HepG2 (cell line): Measurements from ENCODE around the gene ZNF74. TPM values are rescaled to one million over a fixed set of nuclear protein-coding genes. Genes with fewer than 3 reads are reported as not detected.

Experiments
- ATAC-seq: fragments of 200-7000 bp; cut with Tn5 transposase; 3 replicates; pipeline ENCODE4 v1.9.1; 2020; ENCODE audit warnings: mild to moderate bottlenecking, moderate library complexity
- BruUV-seq: library from RNA; stranded (reverse); fragments of 400-500 nt; replicated peaks from 2 replicates; lab custom pipeline; 2021; lab: Mats Ljungman, UMichigan
- CTCF ChIA-PET: fragments of 300-600 bp; formaldehyde crosslinking; extraction: SDS; loops from one replicate; lab custom pipeline; 2021; ENCODE audit warnings: low total read pairs, inconsistent platforms, low intra/inter-chr PET ratio; lab: Yijun Ruan, JAX
- POLR2A ChIA-PET: fragments of 350-600 bp; sonication (Branson Sonifier 250); formaldehyde crosslinking; loops from one replicate; lab custom pipeline; 2020; ENCODE audit warnings: antibody characterized with exemption, inconsistent platforms; lab: Yijun Ruan, JAX
- DNase-seq: peaks from one replicate; pipeline ENCODE4 v3.0.0-alpha.2; 2015; ENCODE audit warnings: low spot score
- FAIRE-seq: peaks from 3 replicates; lab custom pipeline; 2011; peaks lifted over from hg19 to GRCh38; lab: Jason Lieb, UNC
- H2AFZ ChIP-seq: one replicate; pipeline ENCODE4 v1.6.1; 2011; ENCODE audit warnings: low read length, inconsistent platforms
- H3K27ac ChIP-seq: fragments of 300-600 bp; 3 replicates; pipeline ENCODE4 v1.8.0; 2011; ENCODE audit warnings: mixed run types, mild to moderate bottlenecking, mixed read lengths, low read length, inconsistent platforms; ENCODE audit not compliant: insufficient read depth; ENCODE audit errors: extremely low read length
- H3K27me3 ChIP-seq, 2 experiments: fragments of 200-600 bp in 1 of 2; 2 replicates in 1 of 2; 3 replicates in 1 of 2; pipeline versions ENCODE4 v1.6.0 to v1.8.0; 2011; ENCODE audit warnings: low read length in 2 of 2, mild to moderate bottlenecking in 2 of 2, moderate library complexity in 2 of 2, inconsistent platforms in 1 of 2; ENCODE audit not compliant: insufficient read depth in 2 of 2, control insufficient read depth in 1 of 2
- H3K36me3 ChIP-seq, 2 experiments: fragments of 200-600 bp in 1 of 2; replicated peaks in 1 of 2; 2 replicates in 1 of 2; 3 replicates in 1 of 2; pipeline versions ENCODE4 v1.5.1 to v1.8.0; 2011; ENCODE audit warnings: low read length in 2 of 2, inconsistent platforms in 1 of 2; ENCODE audit not compliant: insufficient read depth in 2 of 2, control insufficient read depth in 1 of 2
- H3K4me1 ChIP-seq: 2 replicates; pipeline ENCODE4 v1.5.1; 2012; ENCODE audit warnings: low read length, inconsistent platforms; ENCODE audit not compliant: insufficient read depth
- H3K4me2 ChIP-seq: 2 replicates; pipeline ENCODE4 v1.6.0; 2011; ENCODE audit warnings: low read depth, low read length, inconsistent platforms
- H3K4me3 ChIP-seq, 3 experiments: fragments of 200-600 bp in 1 of 3; sonication (generic), shearing (Covaris generic) in 1 of 3; replicated peaks in 1 of 3; 2 replicates each; pipeline ENCODE4 v1.5.1; 2011 to 2016; ENCODE audit warnings: low read length in 3 of 3, inconsistent platforms in 2 of 3, low read depth in 2 of 3, mild to moderate bottlenecking in 2 of 3, control low read depth in 1 of 3, mixed read lengths in 1 of 3; ENCODE audit not compliant: insufficient read depth in 1 of 3
- H3K79me2 ChIP-seq: one replicate; pipeline ENCODE4 v1.6.1; 2011; ENCODE audit warnings: low read length, inconsistent platforms; ENCODE audit not compliant: insufficient read depth
- H3K9ac ChIP-seq: 2 replicates; pipeline ENCODE4 v1.6.0; 2011; ENCODE audit warnings: mild to moderate bottlenecking, low read depth, low read length, inconsistent platforms; ENCODE audit not compliant: insufficient read depth
- H3K9me3 ChIP-seq: 2 replicates; pipeline ENCODE4 v1.5.1; 2012; ENCODE audit warnings: mild to moderate bottlenecking, low read length
- H4K20me1 ChIP-seq: 2 replicates; pipeline ENCODE4 v1.6.0; 2011; ENCODE audit warnings: inconsistent platforms, mild to moderate bottlenecking, low read length, moderate library complexity; ENCODE audit not compliant: insufficient read depth
- DBP ChIP-seq: sonication (generic); formaldehyde crosslinking; IDR thresholded peaks from 2 replicates; pipeline ENCODE4 v1.4.0; 2020; ENCODE audit warnings: missing genetic modification reagents; ENCODE audit errors: not compliant biosample characterization
- EP300 ChIP-seq, 3 experiments: sonication (generic) in 1 of 3; formaldehyde crosslinking in 1 of 3; IDR thresholded peaks; 2 replicates each; pipeline versions ENCODE4 v1.5.1 to v1.6.1; 2011 to 2020; ENCODE audit warnings: low read depth in 2 of 3, low read length in 2 of 3, borderline replicate concordance in 1 of 3, improper control_type of control experiment in 1 of 3, mild to moderate bottlenecking in 1 of 3, missing genetic modification reagents in 1 of 3, moderate library complexity in 1 of 3
- FOXP1 ChIP-seq, 2 experiments: fragments of 450-650 bp in 1 of 2; IDR thresholded peaks; 2 replicates each; pipeline ENCODE4 v1.6.1; 2017 to 2018; ENCODE audit warnings: antibody characterized with exemption in 1 of 2
- HHEX ChIP-seq: IDR thresholded peaks from 2 replicates; pipeline ENCODE4 v1.6.1; 2016; ENCODE audit warnings: control low read depth
- NPAS2 ChIP-seq: sonication (generic); formaldehyde crosslinking; IDR thresholded peaks from 2 replicates; pipeline ENCODE4 v1.8.0; 2022; ENCODE audit warnings: mild to moderate bottlenecking, missing genetic modification reagents, borderline replicate concordance
- RNF2 ChIP-seq: fragments of 450-650 bp; conservative IDR thresholded peaks from 2 replicates; pipeline ENCODE4 v1.6.1; 2016; ENCODE audit warnings: low read depth
- SP5 ChIP-seq: IDR thresholded peaks from 2 replicates; pipeline ENCODE4 v1.6.1; 2016; ENCODE audit warnings: low read depth, borderline replicate concordance
- ZNF530 ChIP-seq: sonication (generic); formaldehyde crosslinking; IDR thresholded peaks from 2 replicates; pipeline ENCODE4 v1.5.0; 2020; ENCODE audit warnings: low read depth, mild to moderate bottlenecking, missing genetic modification reagents
- ZNF607 ChIP-seq: sonication (generic); formaldehyde crosslinking; IDR thresholded peaks from 2 replicates; pipeline ENCODE4 v1.5.1; 2020; ENCODE audit warnings: missing genetic modification reagents, mild to moderate bottlenecking, borderline replicate concordance
- ZNF670 ChIP-seq: sonication (generic); formaldehyde crosslinking; IDR thresholded peaks from 2 replicates; pipeline ENCODE4 v1.8.0; 2022; ENCODE audit warnings: mild to moderate bottlenecking, missing genetic modification reagents, borderline replicate concordance
- ZNF784 ChIP-seq: sonication (generic); formaldehyde crosslinking; IDR thresholded peaks from 2 replicates; pipeline ENCODE4 v1.5.1; 2020; ENCODE audit warnings: missing genetic modification reagents, mild to moderate bottlenecking, borderline replicate concordance
- WGBS: methylation state at CpG from one replicate; pipeline ENCODE4 v1.1.6; 2017; ENCODE audit warnings: low lambda C conversion rate; 5-methylcytosine and 5-hydroxymethylcytosine counted together
- in situ Hi-C: cut with HindIII; loops from 2 replicates; pipeline ENCODE4 v1.10.0; 2017; ENCODE audit warnings: low pct_unique_long_range_greater_than_20kb; ENCODE audit not compliant: extremely low pct_ligation_motif_present
- intact Hi-C: fragments of 100-400 bp; cut with micrococcal nuclease; formaldehyde crosslinking; loops from one replicate; pipeline ENCODE4 v1.10.0; 2022; ENCODE audit not compliant: unreplicated experiment
- polyA plus RNA-seq, 8 experiments: library from polyadenylated mRNA; depleted of rRNA in 3 of 8; stranded (reverse) in 7 of 8; unstranded in 1 of 8; fragments of >200 nt; fragmentation: Illumina TruSeq in 4 of 8; extraction: Trizol in 4 of 8; gene quantifications; 2 replicates each; pipeline versions ENCODE4 v1.2.1 to v1.2.3, GENCODE V29; 2011 to 2016; ENCODE audit warnings: low read depth in 4 of 8, missing spikeins in 1 of 8, mixed read lengths in 1 of 8; ENCODE audit not compliant: insufficient read depth in 1 of 8
- total RNA-seq, 5 experiments: library from RNA; depleted of rRNA; stranded (reverse); fragments of >200 nt; fragmentation: Illumina TruSeq; extraction: Trizol; gene quantifications; 2 replicates each; pipeline ENCODE4 v1.2.3, GENCODE V29; 2016; ENCODE audit warnings: low read depth in 1 of 5

Gene ZNF74
- total and polyA plus RNA-seq, 2 of the 13 experiments (the other 11 are each of a cell fraction or from before 2014, with no cell fraction given): 6.3 to 9.1 TPM

GRCh38 chr22:20397498-20397897 lies 3.5 kb downstream of the ZNF74 start (continued):
- TF ChIP-seq DBP (CRISPR knock-in tag) (no peak), ZNF530 (CRISPR knock-in tag) (no peak), SP5 (CRISPR knock-in tag) (no peak), ZNF607 (CRISPR knock-in tag) (no peak)
- TF ChIP-seq, all 625 proteins: peak for 0

GRCh38 chr22:20398420-20398819 lies 4.5 kb downstream of the ZNF74 start:
- no peak for ATAC-seq
- TF ChIP-seq RNF2: no peak
- no peak for TF ChIP-seq ZNF670
- TF ChIP-seq HHEX (CRISPR knock-in tag): no peak
- no peak for TF ChIP-seq ZNF784 (CRISPR knock-in tag)
- TF ChIP-seq EP300 (IDR thresholded peaks at IDR 0.05; ENCODE audit: low read depth in 2 of 2, low read length in 2 of 2): no peak
- no peak for TF ChIP-seq EP300 (CRISPR knock-in tag; IDR thresholded peaks at IDR 0.05; ENCODE audit: borderline replicate concordance)
- TF ChIP-seq FOXP1 (IDR thresholded peaks at IDR 0.05): no peak
- TF ChIP-seq FOXP1 (CRISPR knock-in tag; IDR thresholded peaks at IDR 0.05): no peak
- no peak for TF ChIP-seq NPAS2 (CRISPR knock-in tag)
- Histone ChIP-seq H3K79me2 (peaks cover 2% of the 10 kb centered on the region), H3K36me3 (peaks cover 5 to 18% of the 10 kb centered on the region in 2 experiments; a peak in 4 of 5 replicates), H2AFZ (no peak overlapping the region), H3K27ac (no peak overlapping the region), H3K4me2 (no peak overlapping the region), H3K27me3 (no peaks in the 10 kb centered on the region), H4K20me1 (no peaks in the 10 kb centered on the region), H3K9me3 (no peaks in the 10 kb centered on the region), H3K4me1 (peaks cover 36% of the 10 kb centered on the region), H3K4me3 (no peak overlapping the region), H3K9ac (no peak overlapping the region)
- CTCF ChIA-PET: no interaction called here
- in situ Hi-C loops: no loop called here
- POLR2A ChIA-PET: no interaction called here
- no peak for DNase-seq
- WGBS: 97% methylated on average over 5 of the region's 5 CpGs
- no peak for FAIRE-seq
- BruUV-seq: no TSS peak
- intact Hi-C loops: no loop called here
